ENCODE data around the gene VAV1. TPM values are rescaled to one million over a fixed set of nuclear protein-coding genes. Genes with fewer than 3 reads are reported as not detected.

Gene VAV1
- total and polyA plus RNA-seq, 2 of the 13 experiments (the other 11 are each of a cell fraction or from before 2014, with no cell fraction given), result not detected

- no peak for TF ChIP-seq THAP9 (CRISPR knock-in tag; IDR thresholded peaks at IDR 0.05; ENCODE audit: borderline replicate concordance)
- TF ChIP-seq IKZF4 (CRISPR knock-in tag; IDR thresholded peaks at IDR 0.05; ENCODE audit: borderline replicate concordance, low read depth, not compliant biosample characterization), result peak; percentile 32
- peak; percentile 8 for TF ChIP-seq TEAD3 (CRISPR knock-in tag; optimal IDR thresholded peaks at IDR 0.05; ENCODE audit: borderline replicate concordance)
- 0 out of 2 replicates have a peak, but pooled peaks have one; percentile 27 for TF ChIP-seq CREB1 (IDR thresholded peaks at IDR 0.05)
- TF ChIP-seq CREB1 (CRISPR knock-in tag; IDR thresholded peaks at IDR 0.05), result no peak
- no peak for TF ChIP-seq ZSCAN20 (CRISPR knock-in tag; IDR thresholded peaks at IDR 0.05; ENCODE audit: borderline replicate concordance)
- peak; percentile 46; the same call in 1 of the 2 replicates for TF ChIP-seq ELF3 (CRISPR knock-in tag; IDR thresholded peaks at IDR 0.05)
- TF ChIP-seq ZNF670 (CRISPR knock-in tag; IDR thresholded peaks at IDR 0.05; ENCODE audit: borderline replicate concordance), result no peak
- no peak for TF ChIP-seq ZNF350 (CRISPR knock-in tag; IDR thresholded peaks at IDR 0.05; ENCODE audit: borderline replicate concordance, low read depth)
- TF ChIP-seq SMARCE1 (IDR thresholded peaks at IDR 0.05; ENCODE audit: borderline replicate concordance), result no peak
- no peak for TF ChIP-seq ISL2 (CRISPR knock-in tag; IDR thresholded peaks at IDR 0.05)
- TF ChIP-seq, protein P1, sequence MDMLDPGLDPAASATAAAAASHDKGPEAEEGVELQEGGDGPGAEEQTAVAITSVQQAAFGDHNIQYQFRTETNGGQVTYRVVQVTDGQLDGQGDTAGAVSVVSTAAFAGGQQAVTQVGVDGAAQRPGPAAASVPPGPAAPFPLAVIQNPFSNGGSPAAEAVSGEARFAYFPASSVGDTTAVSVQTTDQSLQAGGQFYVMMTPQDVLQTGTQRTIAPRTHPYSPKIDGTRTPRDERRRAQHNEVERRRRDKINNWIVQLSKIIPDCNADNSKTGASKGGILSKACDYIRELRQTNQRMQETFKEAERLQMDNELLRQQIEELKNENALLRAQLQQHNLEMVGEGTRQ (IDR thresholded peaks at IDR 0.05; ENCODE audit: low read depth, low read length), result no peak
- TF ChIP-seq, protein P1 (CRISPR knock-in tag; IDR thresholded peaks at IDR 0.05; ENCODE audit: borderline replicate concordance), result no peak
- no peak for TF ChIP-seq ZSCAN31 (CRISPR knock-in tag; IDR thresholded peaks at IDR 0.05; ENCODE audit: low read depth)
- 0 out of 2 replicates have a peak, but pooled peaks have one; percentile 43 for TF ChIP-seq RXRB (CRISPR knock-in tag; IDR thresholded peaks at IDR 0.05; ENCODE audit: borderline replicate concordance)
- no peak for TF ChIP-seq MLLT10 (CRISPR knock-in tag; IDR thresholded peaks at IDR 0.05)
- TF ChIP-seq, protein P2, sequence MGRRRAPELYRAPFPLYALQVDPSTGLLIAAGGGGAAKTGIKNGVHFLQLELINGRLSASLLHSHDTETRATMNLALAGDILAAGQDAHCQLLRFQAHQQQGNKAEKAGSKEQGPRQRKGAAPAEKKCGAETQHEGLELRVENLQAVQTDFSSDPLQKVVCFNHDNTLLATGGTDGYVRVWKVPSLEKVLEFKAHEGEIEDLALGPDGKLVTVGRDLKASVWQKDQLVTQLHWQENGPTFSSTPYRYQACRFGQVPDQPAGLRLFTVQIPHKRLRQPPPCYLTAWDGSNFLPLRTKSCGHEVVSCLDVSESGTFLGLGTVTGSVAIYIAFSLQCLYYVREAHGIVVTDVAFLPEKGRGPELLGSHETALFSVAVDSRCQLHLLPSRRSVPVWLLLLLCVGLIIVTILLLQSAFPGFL (CRISPR knock-in tag; IDR thresholded peaks at IDR 0.05), result no peak
- no peak for TF ChIP-seq HNF4A (CRISPR knock-in tag; IDR thresholded peaks at IDR 0.05)
- TF ChIP-seq, protein P3, sequence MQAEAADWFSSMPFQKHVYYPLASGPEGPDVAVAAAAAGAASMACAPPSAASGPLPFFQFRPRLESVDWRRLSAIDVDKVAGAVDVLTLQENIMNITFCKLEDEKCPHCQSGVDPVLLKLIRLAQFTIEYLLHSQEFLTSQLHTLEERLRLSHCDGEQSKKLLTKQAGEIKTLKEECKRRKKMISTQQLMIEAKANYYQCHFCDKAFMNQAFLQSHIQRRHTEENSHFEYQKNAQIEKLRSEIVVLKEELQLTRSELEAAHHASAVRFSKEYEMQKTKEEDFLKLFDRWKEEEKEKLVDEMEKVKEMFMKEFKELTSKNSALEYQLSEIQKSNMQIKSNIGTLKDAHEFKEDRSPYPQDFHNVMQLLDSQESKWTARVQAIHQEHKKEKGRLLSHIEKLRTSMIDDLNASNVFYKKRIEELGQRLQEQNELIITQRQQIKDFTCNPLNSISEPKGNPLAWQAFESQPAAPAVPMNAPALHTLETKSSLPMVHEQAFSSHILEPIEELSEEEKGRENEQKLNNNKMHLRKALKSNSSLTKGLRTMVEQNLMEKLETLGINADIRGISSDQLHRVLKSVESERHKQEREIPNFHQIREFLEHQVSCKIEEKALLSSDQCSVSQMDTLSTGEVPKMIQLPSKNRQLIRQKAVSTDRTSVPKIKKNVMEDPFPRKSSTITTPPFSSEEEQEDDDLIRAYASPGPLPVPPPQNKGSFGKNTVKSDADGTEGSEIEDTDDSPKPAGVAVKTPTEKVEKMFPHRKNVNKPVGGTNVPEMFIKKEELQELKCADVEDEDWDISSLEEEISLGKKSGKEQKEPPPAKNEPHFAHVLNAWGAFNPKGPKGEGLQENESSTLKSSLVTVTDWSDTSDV (CRISPR knock-in tag; IDR thresholded peaks at IDR 0.05), result no peak
These were observed 36.2 kb upstream of the VAV1 start (continued) for GRCh38 chr19:6736169-6736916.
